Stimulated activated CD4-positive, alpha-beta T cell treated with anti-CD3 and anti-CD28 coated beads, Interleukin-1b, Interleukin-23, amount 100 ng/mL, for 4 hours (primary cell): ENCODE data around the gene RWDD1.

ENCODE experiments used
- DNase-seq, 2 donors: peaks; one replicate each; pipeline ENCODE4 v3.0.0-alpha.2; 2020; ENCODE audit warnings: low read depth in 2 of 2

RWDD1 gene

DNA sequence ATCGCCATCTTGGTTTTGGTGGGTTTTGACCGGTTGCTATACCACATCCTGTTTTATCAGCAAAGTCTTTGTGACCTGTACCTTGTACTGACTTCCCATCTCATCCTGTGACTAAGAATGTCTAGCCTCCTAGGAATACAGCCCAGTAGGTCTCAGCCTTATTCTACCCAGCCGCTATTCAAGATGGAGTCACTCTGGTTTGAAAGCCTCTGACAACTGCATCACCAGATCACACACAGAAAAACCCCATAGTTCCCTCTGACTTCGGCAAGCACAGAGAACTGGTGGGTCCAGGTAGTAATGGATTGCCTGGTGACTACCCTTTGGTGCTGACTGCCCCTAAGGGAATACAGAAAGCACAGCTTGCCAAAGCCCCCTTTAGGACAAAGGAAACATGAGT, 34.6 kb downstream of the RWDD1 start:
- no peak for DNase-seq

DNA sequence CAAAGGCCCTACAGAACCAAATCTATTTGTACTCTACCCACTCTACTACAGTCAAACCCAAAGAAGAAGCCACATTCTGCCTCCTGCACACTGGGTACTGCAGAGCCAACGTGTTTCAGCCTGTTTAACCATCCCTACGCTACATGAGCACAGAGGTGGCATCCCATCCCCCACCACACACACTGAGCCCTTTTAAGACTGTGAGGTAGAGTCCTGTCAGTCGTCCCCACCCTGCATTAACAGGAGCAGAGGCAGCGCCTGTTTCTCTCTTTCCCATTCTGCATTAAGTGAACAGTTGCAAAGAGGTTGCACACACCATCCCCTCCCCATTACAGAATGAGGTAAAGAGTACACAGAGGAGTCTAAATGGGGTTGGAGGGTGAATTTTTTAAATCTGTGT, 39.8 kb downstream of the RWDD1 start:
- DNase-seq, result no peak

GRCh38 chr6:116615937-116616736, 44.8 kb downstream of the RWDD1 start, which contains the start of gene RSPH4A:
RSPH4A (plus strand) TSS chr6:116616479; CDS start chr6:116616624, 145 bp downstream.
- peak; percentile 19 to 30 for DNase-seq

DNA sequence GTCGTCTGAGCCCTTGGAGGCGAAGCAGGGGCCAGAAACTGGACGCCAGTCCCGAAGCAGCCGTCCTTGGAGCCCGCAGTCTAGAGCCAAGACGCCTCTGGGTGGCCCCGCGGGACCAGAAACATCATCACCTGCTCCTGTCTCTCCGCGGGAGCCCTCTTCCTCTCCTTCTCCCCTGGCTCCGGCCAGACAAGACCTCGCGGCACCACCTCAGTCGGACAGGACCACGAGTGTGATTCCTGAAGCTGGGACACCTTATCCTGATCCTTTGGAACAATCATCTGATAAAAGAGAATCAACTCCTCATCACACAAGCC, 45.4 kb downstream of the RWDD1 start:
- DNase-seq, result no peak

GRCh38 chr6:116624036-116624805, 52.9 kb downstream of the RWDD1 start:
- no peak for DNase-seq

DNA sequence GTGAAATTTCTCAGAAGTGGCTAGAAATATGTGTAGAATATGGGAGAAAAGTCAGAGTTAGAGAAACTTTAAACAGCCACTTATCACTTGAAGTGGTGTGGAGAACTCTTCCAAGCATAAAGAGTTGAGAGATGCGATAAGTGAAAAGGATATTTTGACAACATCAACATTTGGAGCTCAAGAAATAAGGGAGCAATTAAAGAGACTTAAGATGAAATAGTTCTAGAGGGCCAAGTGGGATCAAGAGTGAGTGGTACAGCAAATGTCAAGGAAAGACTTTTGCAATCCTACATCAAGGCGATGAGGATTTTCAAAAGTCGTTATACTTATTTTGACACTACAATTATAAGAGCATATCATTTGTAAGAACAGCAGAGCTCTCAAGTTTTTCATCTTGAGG, 54.6 kb downstream of the RWDD1 start:
- no peak for DNase-seq

DNA sequence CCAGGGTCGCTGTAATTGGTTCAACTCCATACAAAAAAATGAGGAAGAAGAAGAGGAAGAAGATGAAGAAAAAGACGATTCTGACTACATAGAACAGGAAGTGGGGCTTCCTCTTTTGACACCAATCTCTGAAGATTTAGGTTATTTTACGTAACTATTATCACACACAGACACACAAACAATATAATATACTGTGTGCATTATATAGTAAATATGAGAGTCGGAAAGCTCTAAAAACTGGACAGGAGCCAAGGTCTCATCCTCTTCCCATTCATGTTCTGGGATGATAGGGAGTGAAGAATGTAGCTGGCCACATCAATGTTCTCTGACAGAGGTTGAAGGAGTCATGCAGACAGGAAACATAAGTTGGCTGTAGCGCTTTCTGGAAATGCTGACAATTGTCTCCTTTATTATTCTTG, 58.3 kb downstream of the RWDD1 start:
- DNase-seq, result no peak

DNA sequence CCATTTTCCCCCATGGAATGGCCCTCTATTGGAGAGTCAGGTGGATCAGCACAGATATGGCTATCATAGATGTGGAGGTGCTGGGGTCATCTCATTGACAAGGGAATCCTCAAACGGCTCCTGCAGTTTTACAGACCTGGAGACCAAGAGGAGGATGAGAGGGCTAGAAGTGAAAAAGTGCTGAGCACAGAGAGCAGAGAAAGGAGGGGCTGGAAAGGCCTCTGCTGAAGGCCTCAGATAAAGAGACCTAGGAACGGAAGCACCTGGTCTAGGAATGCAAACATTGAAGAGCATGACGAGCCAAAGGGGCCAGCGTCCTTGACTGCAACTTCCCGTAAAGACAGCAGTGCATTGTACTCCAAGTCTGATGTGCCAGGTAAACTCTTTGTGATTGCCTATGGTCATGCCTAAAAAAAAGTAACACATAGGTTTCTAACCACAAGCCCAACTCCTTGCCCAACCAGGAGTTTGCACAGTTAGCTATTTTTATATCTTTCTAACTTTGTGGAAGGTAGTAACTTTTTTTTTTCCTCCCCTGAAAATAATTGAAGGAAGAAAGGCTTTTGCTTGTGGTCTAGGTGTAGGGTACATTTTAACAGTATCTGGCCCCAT, 60.2 kb downstream of the RWDD1 start:
- no peak for DNase-seq

GRCh38 chr6:116633685-116634084, 62.4 kb downstream of the RWDD1 start:
- DNase-seq, result no peak
